ENCODE measurements around the gene PEAK1.

DNA sequence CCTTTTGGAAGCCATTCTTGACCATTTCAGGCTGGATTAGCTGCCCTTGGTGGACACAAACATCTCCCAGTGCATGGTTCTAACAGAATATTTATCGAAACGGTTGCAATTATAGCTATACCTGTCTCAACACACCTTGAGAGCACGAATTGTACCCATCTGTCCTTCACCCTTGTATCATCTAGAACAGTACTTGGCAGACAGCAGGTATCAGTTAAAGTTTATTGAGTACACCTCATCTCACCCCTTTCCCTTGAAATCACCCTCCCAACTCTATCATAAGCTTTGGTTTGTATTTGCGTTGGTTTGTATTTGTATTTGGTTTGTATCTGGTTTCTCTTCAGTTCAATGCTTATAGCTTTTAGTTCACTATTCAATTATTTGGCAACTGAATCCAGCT lies 361.4 kb downstream of the PEAK1 start:
- TF ChIP-seq, protein P1, sequence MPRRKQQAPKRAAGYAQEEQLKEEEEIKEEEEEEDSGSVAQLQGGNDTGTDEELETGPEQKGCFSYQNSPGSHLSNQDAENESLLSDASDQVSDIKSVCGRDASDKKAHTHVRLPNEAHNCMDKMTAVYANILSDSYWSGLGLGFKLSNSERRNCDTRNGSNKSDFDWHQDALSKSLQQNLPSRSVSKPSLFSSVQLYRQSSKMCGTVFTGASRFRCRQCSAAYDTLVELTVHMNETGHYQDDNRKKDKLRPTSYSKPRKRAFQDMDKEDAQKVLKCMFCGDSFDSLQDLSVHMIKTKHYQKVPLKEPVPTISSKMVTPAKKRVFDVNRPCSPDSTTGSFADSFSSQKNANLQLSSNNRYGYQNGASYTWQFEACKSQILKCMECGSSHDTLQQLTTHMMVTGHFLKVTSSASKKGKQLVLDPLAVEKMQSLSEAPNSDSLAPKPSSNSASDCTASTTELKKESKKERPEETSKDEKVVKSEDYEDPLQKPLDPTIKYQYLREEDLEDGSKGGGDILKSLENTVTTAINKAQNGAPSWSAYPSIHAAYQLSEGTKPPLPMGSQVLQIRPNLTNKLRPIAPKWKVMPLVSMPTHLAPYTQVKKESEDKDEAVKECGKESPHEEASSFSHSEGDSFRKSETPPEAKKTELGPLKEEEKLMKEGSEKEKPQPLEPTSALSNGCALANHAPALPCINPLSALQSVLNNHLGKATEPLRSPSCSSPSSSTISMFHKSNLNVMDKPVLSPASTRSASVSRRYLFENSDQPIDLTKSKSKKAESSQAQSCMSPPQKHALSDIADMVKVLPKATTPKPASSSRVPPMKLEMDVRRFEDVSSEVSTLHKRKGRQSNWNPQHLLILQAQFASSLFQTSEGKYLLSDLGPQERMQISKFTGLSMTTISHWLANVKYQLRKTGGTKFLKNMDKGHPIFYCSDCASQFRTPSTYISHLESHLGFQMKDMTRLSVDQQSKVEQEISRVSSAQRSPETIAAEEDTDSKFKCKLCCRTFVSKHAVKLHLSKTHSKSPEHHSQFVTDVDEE (CRISPR knock-in tag; IDR thresholded peaks at IDR 0.05), result no peak
- TF ChIP-seq ZC3H10 (CRISPR knock-in tag; IDR thresholded peaks at IDR 0.05) (no peak), CSDC2 (CRISPR knock-in tag; IDR thresholded peaks at IDR 0.05) (no peak)

Data from SK-N-SH treated with all-trans-retinoic acid at 6 μM for 48 hours (cell line).